Measurements from ENCODE around the gene FUS. TPM values are rescaled to one million over a fixed set of nuclear protein-coding genes. Genes with fewer than 3 reads are reported as not detected.
"Not testable (repeated sequence)": the region's sequence is repeated elsewhere in the genome, so short reads cannot be mapped to it uniquely, and the experiment has no call there.

Gene FUS
- total RNA-seq, 2 donors from 2014 or later: 48.6 to 87.5 TPM

DNA sequence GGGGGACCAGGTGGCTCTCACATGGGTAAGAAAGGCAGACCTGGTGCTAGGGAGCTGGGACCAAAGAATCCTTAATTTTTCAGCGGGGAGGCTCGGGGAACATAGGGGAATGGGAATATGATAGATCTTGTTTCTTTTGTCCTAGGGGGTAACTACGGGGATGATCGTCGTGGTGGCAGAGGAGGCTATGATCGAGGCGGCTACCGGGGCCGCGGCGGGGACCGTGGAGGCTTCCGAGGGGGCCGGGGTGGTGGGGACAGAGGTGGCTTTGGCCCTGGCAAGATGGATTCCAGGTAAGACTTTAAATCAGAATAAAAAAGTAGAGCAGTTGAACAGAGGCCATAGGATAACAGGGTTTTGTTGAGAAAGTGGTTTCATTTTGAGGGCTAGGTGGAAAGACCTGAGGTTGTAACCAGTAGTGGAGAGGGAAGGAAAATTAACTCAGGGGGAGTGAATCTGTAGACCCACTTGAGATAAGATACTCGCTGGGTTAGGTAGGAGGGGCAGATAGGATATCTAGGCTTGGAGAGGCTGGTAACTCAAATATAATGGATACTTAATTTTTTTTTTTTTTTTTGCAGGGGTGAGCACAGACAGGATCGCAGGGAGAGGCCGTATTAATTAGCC is 11.0 kb downstream of the FUS start:
- Histone ChIP-seq H3K4me3 (no peak overlapping the region), H3K27ac (no peak overlapping the region), H3K27me3 (replicated peaks; ENCODE audit: insufficient read depth) (no peaks in the 10 kb centered on the region), H3K9me3 (no peaks in the 10 kb centered on the region), H3K36me3 (peaks cover 35 to 60% of the 10 kb centered on the region in 2 donors), H3K4me1 (replicated peaks) (no peaks in the 10 kb centered on the region)
- TF ChIP-seq POLR2AphosphoS5 (IDR thresholded peaks at IDR 0.05) (no peak), POLR2A (IDR thresholded peaks at IDR 0.05) (no peak)
- no peak for DNase-seq (ENCODE audit: low spot score)
- intact Hi-C loops (cut with DNase I): no loop called here
- WGBS: 93% methylated on average over 17 of the region's 17 CpGs

DNA sequence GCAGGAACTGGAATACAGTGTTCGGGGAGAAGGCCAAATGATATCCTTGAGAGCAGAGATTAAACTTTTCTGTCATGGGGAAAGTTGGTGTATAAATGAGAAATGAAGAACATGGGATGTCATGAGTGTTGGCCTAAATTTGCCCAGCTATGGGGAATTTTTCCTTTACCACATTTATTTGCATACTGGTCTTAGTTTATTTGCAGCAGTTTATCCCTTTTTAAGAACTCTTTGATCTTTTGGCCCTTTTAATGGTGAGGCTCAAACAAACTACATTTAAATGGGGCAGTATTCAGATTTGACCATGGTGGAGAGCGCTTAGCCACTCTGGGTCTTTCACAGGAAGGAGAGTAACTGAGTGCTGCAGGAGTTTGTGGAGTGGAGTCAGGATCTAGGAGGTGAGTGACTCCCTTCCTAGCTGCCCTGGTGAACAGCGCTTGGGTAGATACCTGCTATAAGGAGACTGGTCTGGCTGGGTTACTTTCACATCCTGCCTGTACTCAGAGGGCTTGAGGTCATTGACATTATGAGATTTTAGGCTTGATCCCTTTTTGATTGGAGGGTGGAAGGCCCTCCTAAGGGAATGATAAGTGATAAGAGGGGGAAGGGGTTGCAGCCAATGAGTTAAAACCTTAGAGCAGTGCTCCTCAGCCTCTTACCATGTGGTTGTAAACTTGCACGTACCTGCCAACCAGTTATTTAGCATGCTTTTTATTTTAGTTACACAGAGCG is 11.9 kb downstream of the FUS start:
- intact Hi-C loops (cut with DNase I): no loop called here
- H3K9me3 ChIP-seq: no peaks in the 10 kb centered on the region
- DNase-seq (ENCODE audit: low spot score): no peak
- no peak overlapping the region for H3K27ac ChIP-seq
- H3K4me1 ChIP-seq (replicated peaks): no peaks in the 10 kb centered on the region
- H3K4me3 ChIP-seq: no peak overlapping the region
- 83% methylated on average over 5 of the region's 5 CpGs for WGBS
- no peaks in the 10 kb centered on the region for H3K27me3 ChIP-seq (replicated peaks; ENCODE audit: insufficient read depth)
- peaks cover 32 to 52% of the 10 kb centered on the region in 2 donors for H3K36me3 ChIP-seq
- TF ChIP-seq POLR2AphosphoS5 (IDR thresholded peaks at IDR 0.05): no peak
- TF ChIP-seq POLR2A (IDR thresholded peaks at IDR 0.05): no peak
- TF ChIP-seq, protein P1, sequence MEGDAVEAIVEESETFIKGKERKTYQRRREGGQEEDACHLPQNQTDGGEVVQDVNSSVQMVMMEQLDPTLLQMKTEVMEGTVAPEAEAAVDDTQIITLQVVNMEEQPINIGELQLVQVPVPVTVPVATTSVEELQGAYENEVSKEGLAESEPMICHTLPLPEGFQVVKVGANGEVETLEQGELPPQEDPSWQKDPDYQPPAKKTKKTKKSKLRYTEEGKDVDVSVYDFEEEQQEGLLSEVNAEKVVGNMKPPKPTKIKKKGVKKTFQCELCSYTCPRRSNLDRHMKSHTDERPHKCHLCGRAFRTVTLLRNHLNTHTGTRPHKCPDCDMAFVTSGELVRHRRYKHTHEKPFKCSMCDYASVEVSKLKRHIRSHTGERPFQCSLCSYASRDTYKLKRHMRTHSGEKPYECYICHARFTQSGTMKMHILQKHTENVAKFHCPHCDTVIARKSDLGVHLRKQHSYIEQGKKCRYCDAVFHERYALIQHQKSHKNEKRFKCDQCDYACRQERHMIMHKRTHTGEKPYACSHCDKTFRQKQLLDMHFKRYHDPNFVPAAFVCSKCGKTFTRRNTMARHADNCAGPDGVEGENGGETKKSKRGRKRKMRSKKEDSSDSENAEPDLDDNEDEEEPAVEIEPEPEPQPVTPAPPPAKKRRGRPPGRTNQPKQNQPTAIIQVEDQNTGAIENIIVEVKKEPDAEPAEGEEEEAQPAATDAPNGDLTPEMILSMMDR (IDR thresholded peaks at IDR 0.05): no peak

DNA sequence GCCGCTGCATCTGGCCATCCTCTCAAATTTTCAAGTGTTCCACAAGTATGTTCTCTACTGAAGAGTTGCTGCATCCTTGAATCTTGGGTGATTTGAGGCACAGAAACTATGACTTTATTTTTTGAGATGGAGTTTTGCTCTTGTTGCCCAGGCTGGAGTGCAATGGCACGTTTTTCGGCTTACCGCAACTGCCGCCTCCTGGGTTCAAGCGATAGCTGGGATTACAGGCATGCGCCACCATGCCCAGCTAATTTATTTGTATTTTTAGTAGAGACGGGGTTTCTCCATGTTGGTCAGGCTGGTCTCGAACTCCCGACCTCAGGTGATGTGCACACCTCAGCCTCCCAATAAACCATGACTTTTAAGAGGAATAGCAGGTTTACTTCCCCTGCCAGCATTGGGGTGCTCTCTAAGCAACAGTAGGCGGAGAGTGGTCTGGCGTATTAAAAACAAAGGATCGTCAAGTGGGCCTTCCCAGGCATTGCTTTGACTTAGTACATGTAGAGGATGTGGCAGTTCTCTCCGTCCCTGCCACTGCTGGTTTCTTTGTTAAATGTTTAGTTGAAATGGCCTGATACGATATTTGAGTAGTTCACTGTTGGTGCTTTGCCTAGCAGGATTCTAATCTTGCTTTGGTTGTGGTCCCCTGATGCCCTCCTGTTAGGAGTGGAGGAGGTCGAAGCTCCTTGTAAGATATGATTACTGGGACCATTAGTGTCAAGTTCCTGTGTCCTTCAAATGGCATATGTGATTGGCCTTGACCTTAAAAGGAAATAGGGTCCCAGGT is 13.1 kb downstream of the FUS start:
- Histone ChIP-seq H3K36me3 (peaks cover 30 to 46% of the 10 kb centered on the region in 2 donors), H3K27me3 (replicated peaks; ENCODE audit: insufficient read depth) (no peaks in the 10 kb centered on the region), H3K9me3 (no peaks in the 10 kb centered on the region), H3K4me3 (no peak overlapping the region), H3K4me1 (replicated peaks) (no peaks in the 10 kb centered on the region), H3K27ac (no peak overlapping the region)
- WGBS: 94% methylated on average over 16 of the region's 16 CpGs
- DNase-seq (ENCODE audit: low spot score): no peak
- no peak for TF ChIP-seq POLR2A (IDR thresholded peaks at IDR 0.05)
- TF ChIP-seq POLR2AphosphoS5 (IDR thresholded peaks at IDR 0.05): no peak
- TF ChIP-seq, protein P1 (IDR thresholded peaks at IDR 0.05): no peak
- intact Hi-C loops (cut with DNase I): no loop called here

DNA sequence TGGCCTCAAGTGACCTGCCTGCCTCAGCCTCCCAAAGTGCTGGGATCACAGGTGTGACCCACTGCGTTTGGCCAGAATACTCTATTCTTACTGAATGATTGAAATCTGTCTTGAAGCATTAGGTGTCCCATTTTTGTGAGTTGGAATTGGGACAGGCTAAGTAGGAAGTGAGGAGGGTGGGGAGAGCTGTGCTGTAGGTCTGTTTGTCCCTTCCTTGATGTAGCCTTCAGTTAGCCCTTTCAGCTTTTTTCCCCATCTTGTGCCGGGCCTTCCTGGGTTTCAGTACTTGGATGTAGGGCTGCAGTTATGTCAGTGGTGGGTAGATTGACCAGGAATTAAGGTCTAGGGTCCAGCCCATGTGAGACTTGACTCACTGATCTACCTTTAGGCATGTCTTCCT is 13.9 kb downstream of the FUS start:
- Histone ChIP-seq H3K4me1 (replicated peaks) (no peaks in the 10 kb centered on the region), H3K27me3 (replicated peaks; ENCODE audit: insufficient read depth) (no peaks in the 10 kb centered on the region), H3K27ac (no peak overlapping the region), H3K36me3 (peaks cover 28 to 41% of the 10 kb centered on the region in 2 donors), H3K9me3 (no peaks in the 10 kb centered on the region), H3K4me3 (no peak overlapping the region)
- intact Hi-C loops (cut with DNase I): no loop called here
- WGBS: 91% methylated on average over 2 of the region's 2 CpGs
- no peak for TF ChIP-seq POLR2AphosphoS5 (IDR thresholded peaks at IDR 0.05)
- TF ChIP-seq, protein P1 (IDR thresholded peaks at IDR 0.05): no peak
- no peak for TF ChIP-seq POLR2A (IDR thresholded peaks at IDR 0.05)
- no peak for DNase-seq (ENCODE audit: low spot score)

DNA sequence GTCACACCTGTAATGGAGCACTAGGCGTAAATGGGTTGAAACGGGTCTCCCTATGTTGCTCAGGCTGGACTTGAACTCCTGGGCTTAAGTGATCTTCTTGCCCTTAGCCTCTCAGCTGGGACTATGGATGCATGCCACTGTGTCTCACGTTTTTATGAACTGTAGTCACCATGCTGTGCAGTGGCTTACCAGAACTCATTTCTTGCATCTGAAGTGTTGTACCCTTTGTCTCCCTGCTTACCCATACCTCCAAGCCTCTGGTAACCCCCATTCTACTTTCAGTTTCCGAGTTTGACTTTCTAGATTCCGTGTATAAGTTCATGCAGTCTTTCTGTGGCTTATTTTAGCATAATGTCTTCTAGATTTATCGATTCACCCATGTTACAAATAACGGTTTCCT is 15.0 kb downstream of the FUS start:
- Histone ChIP-seq H3K9me3 (no peaks in the 10 kb centered on the region), H3K4me1 (replicated peaks) (no peaks in the 10 kb centered on the region), H3K4me3 (no peak overlapping the region), H3K27me3 (replicated peaks; ENCODE audit: insufficient read depth) (no peaks in the 10 kb centered on the region), H3K36me3 (peaks cover 18 to 32% of the 10 kb centered on the region in 2 donors), H3K27ac (no peak overlapping the region)
- TF ChIP-seq, protein P1 (IDR thresholded peaks at IDR 0.05): no peak
- TF ChIP-seq POLR2AphosphoS5 (IDR thresholded peaks at IDR 0.05) (no peak), POLR2A (IDR thresholded peaks at IDR 0.05) (no peak)
- intact Hi-C loops (cut with DNase I): no loop called here
- no peak for DNase-seq (ENCODE audit: low spot score)
- 88% methylated on average over 7 of the region's 7 CpGs for WGBS

DNA sequence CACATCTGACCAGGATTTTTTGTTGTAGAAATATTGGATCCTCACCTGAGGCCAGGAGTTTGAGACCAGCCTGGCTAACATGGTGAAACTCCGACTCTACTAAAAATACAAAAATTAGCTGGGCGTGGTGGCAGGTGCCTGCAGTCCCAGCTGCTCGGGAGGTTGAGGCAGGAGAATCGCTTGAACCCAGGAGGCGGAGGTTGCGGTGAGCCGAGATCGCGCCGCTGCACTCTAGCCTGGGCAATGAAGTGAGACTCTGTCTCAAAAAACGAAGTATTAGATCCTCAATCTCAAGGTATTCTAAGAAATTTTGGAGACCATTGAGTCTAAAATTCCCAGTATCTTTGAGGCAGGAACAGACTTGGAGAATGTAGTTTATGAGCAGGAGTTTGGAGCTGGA is 15.9 kb downstream of the FUS start:
- H3K4me1 ChIP-seq (replicated peaks); H3K27me3 ChIP-seq (replicated peaks; ENCODE audit: insufficient read depth); H3K4me3 ChIP-seq; intact Hi-C loops (cut with DNase I); H3K9me3 ChIP-seq; DNase-seq (ENCODE audit: low spot score); H3K27ac ChIP-seq: not testable (repeated sequence)
- peaks cover 9 to 23% of the 10 kb centered on the region in 2 donors for H3K36me3 ChIP-seq
- 100% methylated on average over 11 of the region's 11 CpGs for WGBS

Data from prostate gland (tissue), 2 donors.